ENCODE measurements around the gene NUP98. TPM values are rescaled to one million over a fixed set of nuclear protein-coding genes. Genes with fewer than 3 reads are reported as not detected.

The NUP98 gene
- polyA plus RNA-seq, 2 of the 4 experiments (the other 2 are of a cell fraction) = 54.2 to 121 TPM

GRCh38 chr11:3834349-3834663 is 37.0 kb upstream of the NUP98 start:
- no peak for TF ChIP-seq FOXS1 (CRISPR knock-in tag; IDR thresholded peaks at IDR 0.05)
- no peak for TF ChIP-seq RAD21 (conservative IDR thresholded peaks at IDR 0.05 in 1 of 2, IDR thresholded peaks at IDR 0.05 in 1 of 2)
- no peak for TF ChIP-seq ZFP36 (IDR thresholded peaks at IDR 0.05; ENCODE audit: borderline replicate concordance, partially characterized antibody)
- no peak for TF ChIP-seq HOXA7 (CRISPR knock-in tag; IDR thresholded peaks at IDR 0.05)
- no peak for TF ChIP-seq CHD2 (IDR thresholded peaks at IDR 0.05; ENCODE audit: low read length, partially characterized antibody)
- TF ChIP-seq RNF2 (IDR thresholded peaks at IDR 0.05; ENCODE audit: borderline replicate concordance, low read depth) = no peak
- TF ChIP-seq RARB (CRISPR knock-in tag; IDR thresholded peaks at IDR 0.05) = no peak
- TF ChIP-seq ZNF302 (CRISPR knock-in tag; IDR thresholded peaks at IDR 0.05) = no peak
- no peak for TF ChIP-seq HES2 (IDR thresholded peaks at IDR 0.05)
- TF ChIP-seq JUN (IDR thresholded peaks at IDR 0.05) = no peak
- TF ChIP-seq HOXB13 (CRISPR knock-in tag; IDR thresholded peaks at IDR 0.05; ENCODE audit: low read depth) = no peak
- TF ChIP-seq PHF8 (IDR thresholded peaks at IDR 0.05; ENCODE audit: borderline replicate concordance, low read depth) = no peak
- TF ChIP-seq MAZ (IDR thresholded peaks at IDR 0.05; ENCODE audit: borderline replicate concordance, low read depth, low read length) = no peak
- H3K4me2 ChIP-seq = no peak overlapping the region
- WGBS (ENCODE audit: missing lambda C conversion rate) = 91% methylated on average over 2 of the region's 4 CpGs
- ATAC-seq = no peak
- H3K4me1 ChIP-seq = peaks cover 32% of the 10 kb centered on the region
- H3K27ac ChIP-seq = no peak overlapping the region
- ChIA-PET POLR2A (no interaction called here), CTCF (interaction anchor here (0.7 to 1.5 kb wide), 3 partner anchors 9 to 238 kb away, joined by 3 to 4 read pairs (median 4); no protein-coding TSS in a partner anchor)
- H3K4me3 ChIP-seq = no peak overlapping the region
- DNase-seq (ENCODE audit: low read depth in 1 of 2, low spot score in 1 of 2) = no peak
- H3K9me3 ChIP-seq = no peaks in the 10 kb centered on the region
- FAIRE-seq = no peak

DNA sequence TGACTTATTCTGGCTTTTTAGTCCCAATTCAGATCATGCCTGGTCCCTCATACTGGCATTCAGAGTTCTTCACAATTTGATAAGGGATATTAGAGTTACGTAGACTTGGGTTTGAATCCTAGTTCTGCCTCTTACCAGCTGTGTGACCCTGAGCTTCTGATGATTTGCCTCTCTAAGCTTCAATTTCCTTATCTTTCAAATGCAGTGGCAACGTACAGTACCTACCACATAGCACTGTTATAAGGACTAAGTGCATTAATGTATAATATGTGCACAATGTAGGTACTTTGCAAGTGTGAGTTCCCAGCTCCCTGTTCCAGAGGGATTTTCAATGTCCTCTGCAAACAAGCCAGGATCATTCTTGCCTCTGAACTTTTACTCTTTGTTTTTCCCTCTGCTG is 36.1 kb upstream of the NUP98 start:
- ATAC-seq (no peak), DNase-seq (ENCODE audit: low read depth in 1 of 2, low spot score in 1 of 2) (no peak), FAIRE-seq (no peak)
- H3K4me2 ChIP-seq = no peak overlapping the region
- WGBS (ENCODE audit: missing lambda C conversion rate) = 95% methylated on average over 2 of the region's 2 CpGs
- H3K4me1 ChIP-seq = peaks cover 25% of the 10 kb centered on the region
- POLR2A ChIA-PET = no interaction called here
- no peak overlapping the region for H3K27ac ChIP-seq
- TF ChIP-seq GATA3 (IDR thresholded peaks at IDR 0.05; ENCODE audit: borderline replicate concordance) (no peak), ESRRA (IDR thresholded peaks at IDR 0.05; ENCODE audit: borderline replicate concordance, low read length) (no peak), HDAC2 (IDR thresholded peaks at IDR 0.05) (no peak), ZC3H11A (IDR thresholded peaks at IDR 0.05) (no peak), CEBPB (IDR thresholded peaks at IDR 0.05) (no peak)
- CTCF ChIA-PET = interaction anchor here (1.1 to 2.8 kb wide), 6 partner anchors 7 to 239 kb away, joined by 3 to 18 read pairs (median 4); partner anchors contain the start of genes RHOG and STIM1
- no peaks in the 10 kb centered on the region for H3K9me3 ChIP-seq
- H3K4me3 ChIP-seq = no peak overlapping the region

GRCh38 chr11:3832816-3833215 is 35.5 kb upstream of the NUP98 start:
- ChIA-PET CTCF (interaction anchor here (1.2 to 2.8 kb wide), 5 partner anchors 7 to 233 kb away, joined by 3 to 18 read pairs (median 4); partner anchors contain the start of genes RHOG and STIM1), POLR2A (no interaction called here)
- FAIRE-seq = no peak
- no peaks in the 10 kb centered on the region for H3K9me3 ChIP-seq
- H3K27ac ChIP-seq = no peak overlapping the region
- TF ChIP-seq, protein P1, sequence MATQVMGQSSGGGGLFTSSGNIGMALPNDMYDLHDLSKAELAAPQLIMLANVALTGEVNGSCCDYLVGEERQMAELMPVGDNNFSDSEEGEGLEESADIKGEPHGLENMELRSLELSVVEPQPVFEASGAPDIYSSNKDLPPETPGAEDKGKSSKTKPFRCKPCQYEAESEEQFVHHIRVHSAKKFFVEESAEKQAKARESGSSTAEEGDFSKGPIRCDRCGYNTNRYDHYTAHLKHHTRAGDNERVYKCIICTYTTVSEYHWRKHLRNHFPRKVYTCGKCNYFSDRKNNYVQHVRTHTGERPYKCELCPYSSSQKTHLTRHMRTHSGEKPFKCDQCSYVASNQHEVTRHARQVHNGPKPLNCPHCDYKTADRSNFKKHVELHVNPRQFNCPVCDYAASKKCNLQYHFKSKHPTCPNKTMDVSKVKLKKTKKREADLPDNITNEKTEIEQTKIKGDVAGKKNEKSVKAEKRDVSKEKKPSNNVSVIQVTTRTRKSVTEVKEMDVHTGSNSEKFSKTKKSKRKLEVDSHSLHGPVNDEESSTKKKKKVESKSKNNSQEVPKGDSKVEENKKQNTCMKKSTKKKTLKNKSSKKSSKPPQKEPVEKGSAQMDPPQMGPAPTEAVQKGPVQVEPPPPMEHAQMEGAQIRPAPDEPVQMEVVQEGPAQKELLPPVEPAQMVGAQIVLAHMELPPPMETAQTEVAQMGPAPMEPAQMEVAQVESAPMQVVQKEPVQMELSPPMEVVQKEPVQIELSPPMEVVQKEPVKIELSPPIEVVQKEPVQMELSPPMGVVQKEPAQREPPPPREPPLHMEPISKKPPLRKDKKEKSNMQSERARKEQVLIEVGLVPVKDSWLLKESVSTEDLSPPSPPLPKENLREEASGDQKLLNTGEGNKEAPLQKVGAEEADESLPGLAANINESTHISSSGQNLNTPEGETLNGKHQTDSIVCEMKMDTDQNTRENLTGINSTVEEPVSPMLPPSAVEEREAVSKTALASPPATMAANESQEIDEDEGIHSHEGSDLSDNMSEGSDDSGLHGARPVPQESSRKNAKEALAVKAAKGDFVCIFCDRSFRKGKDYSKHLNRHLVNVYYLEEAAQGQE (IDR thresholded peaks at IDR 0.05) = no peak
- no peak for TF ChIP-seq FOXS1 (CRISPR knock-in tag; IDR thresholded peaks at IDR 0.05)
- TF ChIP-seq RNF2 (IDR thresholded peaks at IDR 0.05; ENCODE audit: borderline replicate concordance, low read depth) = no peak
- TF ChIP-seq MAFK (IDR thresholded peaks at IDR 0.05; ENCODE audit: partially characterized antibody) = no peak
- TF ChIP-seq FOSL2 (IDR thresholded peaks at IDR 0.05) = no peak
- no peak for TF ChIP-seq FOSL2 (CRISPR knock-in tag; IDR thresholded peaks at IDR 0.05)
- no peak for TF ChIP-seq RAD21 (conservative IDR thresholded peaks at IDR 0.05 in 1 of 2, IDR thresholded peaks at IDR 0.05 in 1 of 2)
- no peak for TF ChIP-seq CHD2 (IDR thresholded peaks at IDR 0.05; ENCODE audit: low read length, partially characterized antibody)
- TF ChIP-seq CEBPB (IDR thresholded peaks at IDR 0.05) = no peak
- TF ChIP-seq ZNF302 (CRISPR knock-in tag; IDR thresholded peaks at IDR 0.05) = no peak
- no peak for TF ChIP-seq CBX8 (IDR thresholded peaks at IDR 0.05)
- TF ChIP-seq POLR2AphosphoS2 (conservative IDR thresholded peaks at IDR 0.05; ENCODE audit: low read length) = no peak
- no peak for TF ChIP-seq TFCP2L1 (CRISPR knock-in tag; IDR thresholded peaks at IDR 0.05)
- no peak for TF ChIP-seq ZSCAN20 (CRISPR knock-in tag; IDR thresholded peaks at IDR 0.05)
- TF ChIP-seq, protein P2, sequence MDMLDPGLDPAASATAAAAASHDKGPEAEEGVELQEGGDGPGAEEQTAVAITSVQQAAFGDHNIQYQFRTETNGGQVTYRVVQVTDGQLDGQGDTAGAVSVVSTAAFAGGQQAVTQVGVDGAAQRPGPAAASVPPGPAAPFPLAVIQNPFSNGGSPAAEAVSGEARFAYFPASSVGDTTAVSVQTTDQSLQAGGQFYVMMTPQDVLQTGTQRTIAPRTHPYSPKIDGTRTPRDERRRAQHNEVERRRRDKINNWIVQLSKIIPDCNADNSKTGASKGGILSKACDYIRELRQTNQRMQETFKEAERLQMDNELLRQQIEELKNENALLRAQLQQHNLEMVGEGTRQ (IDR thresholded peaks at IDR 0.05) = no peak
- no peak for TF ChIP-seq MYC (IDR thresholded peaks at IDR 0.05; ENCODE audit: borderline replicate concordance, low read length)
- peaks cover 19% of the 10 kb centered on the region for H3K4me1 ChIP-seq
- ATAC-seq = no peak
- WGBS (ENCODE audit: missing lambda C conversion rate) = 100% methylated on average over 2 of the region's 2 CpGs
- DNase-seq (ENCODE audit: low read depth in 1 of 2, low spot score in 1 of 2) = no peak
- H3K4me3 ChIP-seq = no peak overlapping the region
- H3K4me2 ChIP-seq = no peak overlapping the region

All from A549 (cell line).